ENCODE measurements around the gene NPTN.

DNA sequence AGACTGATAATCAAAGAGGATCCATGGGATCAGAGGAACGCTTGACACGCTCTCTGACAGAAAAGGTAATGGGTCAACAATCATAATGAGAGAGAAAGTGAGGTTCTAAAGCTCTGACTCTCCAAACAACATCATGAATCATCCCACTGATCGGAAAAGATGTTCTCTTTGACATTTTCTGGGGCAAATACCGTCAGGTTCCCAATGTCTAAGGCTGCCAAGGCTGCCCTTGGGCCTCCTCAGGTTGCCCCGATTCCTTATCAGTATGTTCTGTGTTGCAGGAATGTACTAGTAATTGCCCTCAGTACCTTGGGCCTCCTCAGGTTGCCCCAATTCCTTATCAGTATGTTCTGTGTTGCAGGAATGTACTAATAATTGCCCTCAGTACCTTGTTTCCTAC is 60.9 kb downstream of the NPTN start:
- TF ChIP-seq, protein P1, sequence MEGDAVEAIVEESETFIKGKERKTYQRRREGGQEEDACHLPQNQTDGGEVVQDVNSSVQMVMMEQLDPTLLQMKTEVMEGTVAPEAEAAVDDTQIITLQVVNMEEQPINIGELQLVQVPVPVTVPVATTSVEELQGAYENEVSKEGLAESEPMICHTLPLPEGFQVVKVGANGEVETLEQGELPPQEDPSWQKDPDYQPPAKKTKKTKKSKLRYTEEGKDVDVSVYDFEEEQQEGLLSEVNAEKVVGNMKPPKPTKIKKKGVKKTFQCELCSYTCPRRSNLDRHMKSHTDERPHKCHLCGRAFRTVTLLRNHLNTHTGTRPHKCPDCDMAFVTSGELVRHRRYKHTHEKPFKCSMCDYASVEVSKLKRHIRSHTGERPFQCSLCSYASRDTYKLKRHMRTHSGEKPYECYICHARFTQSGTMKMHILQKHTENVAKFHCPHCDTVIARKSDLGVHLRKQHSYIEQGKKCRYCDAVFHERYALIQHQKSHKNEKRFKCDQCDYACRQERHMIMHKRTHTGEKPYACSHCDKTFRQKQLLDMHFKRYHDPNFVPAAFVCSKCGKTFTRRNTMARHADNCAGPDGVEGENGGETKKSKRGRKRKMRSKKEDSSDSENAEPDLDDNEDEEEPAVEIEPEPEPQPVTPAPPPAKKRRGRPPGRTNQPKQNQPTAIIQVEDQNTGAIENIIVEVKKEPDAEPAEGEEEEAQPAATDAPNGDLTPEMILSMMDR (IDR thresholded peaks at IDR 0.05) = no peak
- no peak for TF ChIP-seq POLR2AphosphoS5 (IDR thresholded peaks at IDR 0.05)

Data from breast epithelium (tissue), 3 donors.